NB4 (cell line): ENCODE data around the gene EIF4A3.
A peak's percentile ranks its signal among the peaks of the same experiment; 100 is the strongest.

Experiments used
- DNase-seq: peaks from one replicate; pipeline ENCODE4 v3.0.0; 2010; ENCODE audit warnings: low read depth
- H3K4me3 ChIP-seq: one replicate; pipeline ENCODE4 v1.5.1; 2011; ENCODE audit warnings: mild to moderate bottlenecking, low read depth, low read length, moderate library complexity
- MYC ChIP-seq: IDR thresholded peaks from 2 replicates; pipeline ENCODE4 v1.6.1; 2011; ENCODE audit warnings: low read depth, low read length
- POLR2A ChIP-seq: IDR thresholded peaks from 2 replicates; pipeline ENCODE4 v1.6.1; 2011; ENCODE audit warnings: mild to moderate bottlenecking; ENCODE audit not compliant: insufficient read length; ENCODE audit errors: extremely low read depth
- TF ChIP-seq, protein P1 (sequence below): IDR thresholded peaks from 2 replicates; pipeline ENCODE4 v1.6.1; 2011; ENCODE audit warnings: low read depth, low read length
- TF ChIP-seq, protein P2 (sequence below): IDR thresholded peaks from one replicate; pipeline ENCODE4 v1.5.1; 2012; ENCODE audit warnings: low read depth, low read length

EIF4A3 gene

GRCh38 chr17:80154166-80154565 lies 7.2 kb upstream of the EIF4A3 start:
- H3K4me3 ChIP-seq = no peak overlapping the region

DNA sequence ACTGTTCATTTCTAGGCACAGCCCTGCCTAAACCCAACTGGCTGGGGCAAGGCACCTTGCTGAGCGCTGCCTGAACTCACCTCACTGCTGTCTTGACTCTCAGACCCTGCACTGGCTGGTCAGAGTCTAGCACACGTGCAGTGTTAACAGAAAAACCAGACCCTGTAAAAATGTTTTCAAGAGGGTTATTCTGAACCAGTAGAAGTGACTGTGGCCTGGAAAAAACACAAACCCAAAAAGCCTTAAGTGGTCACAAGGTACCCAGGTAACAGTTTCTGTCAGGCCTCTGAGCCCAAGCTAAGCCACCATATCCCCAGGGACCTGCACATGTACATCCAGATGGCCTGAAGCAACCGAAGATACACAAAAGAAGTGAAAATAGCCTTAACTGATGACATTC lies 6.1 kb upstream of the EIF4A3 start:
- peak overlapping the region; percentile 1 for H3K4me3 ChIP-seq
- TF ChIP-seq, protein P1, sequence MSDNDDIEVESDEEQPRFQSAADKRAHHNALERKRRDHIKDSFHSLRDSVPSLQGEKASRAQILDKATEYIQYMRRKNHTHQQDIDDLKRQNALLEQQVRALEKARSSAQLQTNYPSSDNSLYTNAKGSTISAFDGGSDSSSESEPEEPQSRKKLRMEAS = no peak
- TF ChIP-seq MYC (no peak), POLR2A (no peak)
- TF ChIP-seq, protein P2, sequence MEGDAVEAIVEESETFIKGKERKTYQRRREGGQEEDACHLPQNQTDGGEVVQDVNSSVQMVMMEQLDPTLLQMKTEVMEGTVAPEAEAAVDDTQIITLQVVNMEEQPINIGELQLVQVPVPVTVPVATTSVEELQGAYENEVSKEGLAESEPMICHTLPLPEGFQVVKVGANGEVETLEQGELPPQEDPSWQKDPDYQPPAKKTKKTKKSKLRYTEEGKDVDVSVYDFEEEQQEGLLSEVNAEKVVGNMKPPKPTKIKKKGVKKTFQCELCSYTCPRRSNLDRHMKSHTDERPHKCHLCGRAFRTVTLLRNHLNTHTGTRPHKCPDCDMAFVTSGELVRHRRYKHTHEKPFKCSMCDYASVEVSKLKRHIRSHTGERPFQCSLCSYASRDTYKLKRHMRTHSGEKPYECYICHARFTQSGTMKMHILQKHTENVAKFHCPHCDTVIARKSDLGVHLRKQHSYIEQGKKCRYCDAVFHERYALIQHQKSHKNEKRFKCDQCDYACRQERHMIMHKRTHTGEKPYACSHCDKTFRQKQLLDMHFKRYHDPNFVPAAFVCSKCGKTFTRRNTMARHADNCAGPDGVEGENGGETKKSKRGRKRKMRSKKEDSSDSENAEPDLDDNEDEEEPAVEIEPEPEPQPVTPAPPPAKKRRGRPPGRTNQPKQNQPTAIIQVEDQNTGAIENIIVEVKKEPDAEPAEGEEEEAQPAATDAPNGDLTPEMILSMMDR = no peak
- DNase-seq = peak; percentile 30

More at GRCh38 chr17:80154166-80154565, 7.2 kb upstream of the EIF4A3 start:
- DNase-seq = no peak
- TF ChIP-seq POLR2A (no peak), MYC (no peak)
- TF ChIP-seq, protein P1 = no peak
- TF ChIP-seq, protein P2 = no peak

GRCh38 chr17:80152081-80152702 lies 5.3 kb upstream of the EIF4A3 start:
- peak overlapping the region; percentile 21 for H3K4me3 ChIP-seq
- peak; percentile 98 for DNase-seq
- TF ChIP-seq, protein P1 = peak; percentile 78
- TF ChIP-seq, protein P2 = no peak
- TF ChIP-seq POLR2A = no peak
- TF ChIP-seq MYC = peak; percentile 74

DNA sequence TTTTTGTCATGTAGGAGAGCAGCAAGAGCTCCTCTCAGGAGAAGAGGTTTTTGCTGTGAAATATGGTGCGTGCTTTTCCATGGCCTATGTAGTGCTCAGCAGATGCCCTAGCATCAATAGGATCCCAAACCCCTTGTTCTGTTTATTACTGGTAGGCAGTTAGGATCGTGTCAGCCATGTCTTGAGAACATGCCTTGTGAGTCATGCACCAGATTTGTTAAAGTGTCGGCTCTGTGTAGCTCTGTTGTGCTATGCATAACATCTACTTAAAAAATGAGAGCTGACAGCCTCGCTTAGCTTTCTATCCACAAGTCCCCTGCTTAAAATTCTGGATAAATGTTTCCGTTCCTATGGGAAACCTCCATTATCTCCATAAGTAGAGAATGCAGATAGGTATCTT lies 4.4 kb upstream of the EIF4A3 start:
- peak; percentile 47 for DNase-seq
- no peak for TF ChIP-seq MYC
- TF ChIP-seq, protein P1 = no peak
- TF ChIP-seq, protein P2 = no peak
- no peak for TF ChIP-seq POLR2A
- H3K4me3 ChIP-seq = no peak overlapping the region

DNA sequence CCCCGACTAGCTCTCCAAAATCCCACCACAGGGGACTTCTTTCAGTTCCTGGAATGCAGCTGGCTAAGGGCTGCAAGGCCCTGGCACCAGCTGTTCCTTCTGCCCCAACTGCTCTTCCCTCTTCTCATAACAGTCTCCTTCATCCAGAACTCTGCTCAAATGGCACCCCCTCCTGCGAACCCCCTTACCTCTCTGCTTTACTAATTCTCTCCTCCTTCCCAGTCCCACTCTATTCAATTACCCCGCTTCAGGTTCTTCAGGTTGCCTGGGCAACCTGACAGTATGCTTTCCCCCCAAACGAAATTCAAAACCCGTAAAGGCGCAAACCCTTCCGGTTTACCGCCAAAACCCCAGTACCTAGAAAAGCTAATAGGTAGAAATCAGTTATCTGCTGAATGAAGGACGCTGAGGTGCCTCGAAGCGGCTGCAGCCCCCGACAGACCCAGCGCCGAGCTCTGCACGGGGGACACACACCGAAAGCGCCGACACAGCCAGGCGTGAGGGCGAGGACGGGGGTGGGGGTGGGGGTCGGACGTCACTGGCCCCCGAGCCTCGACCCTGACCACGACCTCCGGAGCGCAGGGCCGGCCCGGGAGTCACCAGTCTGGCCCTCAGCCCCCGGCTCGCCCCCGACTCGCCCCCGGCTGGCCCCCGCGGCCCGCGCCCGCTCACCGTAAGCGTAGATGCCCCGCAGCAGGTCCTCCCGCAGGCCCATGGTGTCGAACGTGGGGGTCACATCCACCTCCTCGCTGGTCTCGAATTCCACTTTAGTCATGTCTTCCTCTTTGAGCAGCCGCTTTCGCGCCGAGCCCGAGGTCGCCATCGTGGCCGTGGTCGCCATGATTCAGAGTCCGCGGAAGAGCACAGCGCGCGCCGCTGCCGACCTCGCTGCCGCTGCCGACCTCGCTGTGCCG lies 550 bp downstream of the EIF4A3 start:
- TF ChIP-seq, protein P2 = no peak
- TF ChIP-seq, protein P1 = no peak
- no peak for TF ChIP-seq MYC
- no peak for TF ChIP-seq POLR2A
- H3K4me3 ChIP-seq = peak overlapping the region; percentile 89
- peak; percentile 34 for DNase-seq
